Measurements from ENCODE around the gene MPP1. TPM values are rescaled to one million over a fixed set of nuclear protein-coding genes. Genes with fewer than 3 reads are reported as not detected.

Gene MPP1
- total RNA-seq, 6 experiments from 2014 or later = 17.0 to 22.7 (median 20.5) TPM

DNA sequence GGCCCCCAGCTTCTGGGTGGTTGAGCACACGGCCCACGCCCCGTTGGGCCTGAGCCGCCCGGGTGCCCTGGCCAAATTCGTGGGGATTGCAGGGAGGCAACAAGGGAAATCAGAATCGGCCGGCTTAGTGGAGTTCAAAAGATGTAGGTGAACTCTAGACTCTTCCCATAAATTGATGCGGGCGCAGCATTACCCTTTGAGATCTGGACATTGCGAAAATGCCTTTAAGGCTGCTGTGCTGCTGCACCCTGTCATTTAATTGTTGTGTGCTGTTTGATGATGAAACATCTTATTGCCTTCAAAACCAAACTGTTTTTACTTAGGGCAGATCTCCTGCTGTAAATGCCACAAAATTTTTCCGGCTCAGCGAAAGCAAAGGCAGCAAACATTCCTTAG, 409 bp upstream of the MPP1 start:
- H3K4me3 Mint-ChIP-seq = peak overlapping the region; percentile 89
- no peaks in the 10 kb centered on the region for H3K9me3 Mint-ChIP-seq
- H3K27me3 Mint-ChIP-seq (ENCODE audit: insufficient read depth) = peaks cover 6% of the 10 kb centered on the region
- DNase-seq = no peak
- peak overlapping the region; percentile 70 for H3K27ac Mint-ChIP-seq
- peaks cover 20% of the 10 kb centered on the region for H3K4me1 Mint-ChIP-seq (ENCODE audit: low read depth)
- H3K36me3 Mint-ChIP-seq (ENCODE audit: low read depth) = no peaks in the 10 kb centered on the region
- TF ChIP-seq, protein P1, sequence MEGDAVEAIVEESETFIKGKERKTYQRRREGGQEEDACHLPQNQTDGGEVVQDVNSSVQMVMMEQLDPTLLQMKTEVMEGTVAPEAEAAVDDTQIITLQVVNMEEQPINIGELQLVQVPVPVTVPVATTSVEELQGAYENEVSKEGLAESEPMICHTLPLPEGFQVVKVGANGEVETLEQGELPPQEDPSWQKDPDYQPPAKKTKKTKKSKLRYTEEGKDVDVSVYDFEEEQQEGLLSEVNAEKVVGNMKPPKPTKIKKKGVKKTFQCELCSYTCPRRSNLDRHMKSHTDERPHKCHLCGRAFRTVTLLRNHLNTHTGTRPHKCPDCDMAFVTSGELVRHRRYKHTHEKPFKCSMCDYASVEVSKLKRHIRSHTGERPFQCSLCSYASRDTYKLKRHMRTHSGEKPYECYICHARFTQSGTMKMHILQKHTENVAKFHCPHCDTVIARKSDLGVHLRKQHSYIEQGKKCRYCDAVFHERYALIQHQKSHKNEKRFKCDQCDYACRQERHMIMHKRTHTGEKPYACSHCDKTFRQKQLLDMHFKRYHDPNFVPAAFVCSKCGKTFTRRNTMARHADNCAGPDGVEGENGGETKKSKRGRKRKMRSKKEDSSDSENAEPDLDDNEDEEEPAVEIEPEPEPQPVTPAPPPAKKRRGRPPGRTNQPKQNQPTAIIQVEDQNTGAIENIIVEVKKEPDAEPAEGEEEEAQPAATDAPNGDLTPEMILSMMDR (IDR thresholded peaks at IDR 0.05) = no peak

DNA sequence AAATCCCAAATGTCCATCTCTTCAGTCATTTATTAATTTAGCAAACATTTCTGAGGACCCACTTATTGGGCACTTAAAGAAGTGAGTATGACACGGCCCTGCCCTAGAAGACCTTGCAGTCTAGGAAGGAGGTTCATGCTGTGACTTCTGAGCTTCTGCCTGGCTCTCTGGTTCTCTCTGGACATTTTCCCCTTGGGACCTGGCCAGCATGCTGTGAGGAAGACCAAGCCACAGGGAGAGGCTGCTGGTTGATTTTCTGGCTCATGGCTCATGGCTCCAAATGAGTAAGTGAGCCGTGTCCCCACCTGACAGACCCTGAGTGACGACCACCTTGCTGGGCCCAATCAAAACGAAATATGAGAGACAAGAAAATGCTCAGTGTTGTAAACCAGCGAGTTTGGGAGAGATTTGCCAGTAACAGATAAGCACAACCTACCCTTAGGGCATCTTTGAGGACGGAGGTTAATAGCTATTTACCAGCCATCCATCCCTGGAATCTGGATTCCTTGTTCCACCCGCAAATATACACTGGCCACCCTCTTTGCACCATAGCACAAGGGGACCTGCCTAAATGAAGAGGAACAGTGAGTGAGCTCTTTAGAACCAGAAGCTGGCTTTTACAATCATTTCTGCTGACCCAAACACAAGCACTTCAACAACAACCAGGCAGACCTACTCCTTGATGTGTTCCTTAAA, 876 bp downstream of the MPP1 start:
- Mint-ChIP-seq H3K4me1 (ENCODE audit: low read depth) (peaks cover 32% of the 10 kb centered on the region), H3K27me3 (ENCODE audit: insufficient read depth) (peaks cover 6% of the 10 kb centered on the region), H3K36me3 (ENCODE audit: low read depth) (no peaks in the 10 kb centered on the region), H3K27ac (peak overlapping the region; percentile 42), H3K4me3 (peak overlapping the region; percentile 89), H3K9me3 (no peaks in the 10 kb centered on the region)
- TF ChIP-seq, protein P1 (IDR thresholded peaks at IDR 0.05) = no peak
- peak; percentile 10 for DNase-seq

GRCh38 chrX:154802947-154803346, 2.3 kb downstream of the MPP1 start:
- H3K4me3 Mint-ChIP-seq = no peak overlapping the region
- H3K27me3 Mint-ChIP-seq (ENCODE audit: insufficient read depth) = no peaks in the 10 kb centered on the region; the same call in 1 of the 2 replicates
- H3K9me3 Mint-ChIP-seq = no peaks in the 10 kb centered on the region
- H3K36me3 Mint-ChIP-seq (ENCODE audit: low read depth) = no peaks in the 10 kb centered on the region
- H3K27ac Mint-ChIP-seq = no peak overlapping the region
- peaks cover 46% of the 10 kb centered on the region for H3K4me1 Mint-ChIP-seq (ENCODE audit: low read depth)
- no peak for DNase-seq
- TF ChIP-seq, protein P1 (IDR thresholded peaks at IDR 0.05) = no peak

DNA sequence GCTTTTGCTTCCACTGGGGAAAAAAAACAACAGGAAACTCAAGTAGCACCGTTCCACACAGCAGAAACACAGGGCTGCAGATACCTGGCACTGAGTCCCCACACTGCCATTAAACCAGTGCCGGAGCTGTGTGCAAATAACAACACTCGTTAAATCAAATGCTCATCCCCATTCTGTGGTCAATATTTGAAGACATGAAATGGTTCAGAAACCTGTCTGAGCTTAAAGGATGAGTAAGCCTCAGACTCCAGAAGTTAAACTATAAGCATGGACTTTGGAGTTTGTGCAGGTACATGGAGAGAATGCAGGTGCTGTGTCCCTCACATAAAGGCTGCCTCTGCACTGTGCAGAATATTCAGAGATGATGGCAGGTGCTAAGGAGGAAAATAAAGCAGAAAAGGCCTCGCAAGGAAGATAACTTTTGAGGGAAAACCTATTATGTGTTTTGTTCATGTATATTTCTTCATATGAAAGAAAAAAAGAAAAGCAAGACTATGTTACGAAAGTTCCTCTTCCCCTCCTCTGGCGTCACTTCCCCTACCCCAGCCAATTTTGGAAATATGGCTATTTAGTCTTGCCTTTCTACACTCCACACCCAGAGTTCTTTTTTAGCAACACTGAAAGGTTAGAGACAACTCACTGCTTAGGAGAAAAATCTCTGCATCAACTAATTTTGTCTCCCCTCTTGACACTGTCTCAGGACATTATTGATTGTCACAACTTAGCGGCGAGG, 4.6 kb downstream of the MPP1 start:
- DNase-seq = no peak
- Mint-ChIP-seq H3K27me3 (ENCODE audit: insufficient read depth) (peaks cover 2% of the 10 kb centered on the region; the same call in 1 of the 2 replicates), H3K27ac (peak overlapping the region; percentile 94; the same call in 1 of the 2 replicates), H3K4me3 (no peak overlapping the region), H3K36me3 (ENCODE audit: low read depth) (no peaks in the 10 kb centered on the region), H3K9me3 (no peaks in the 10 kb centered on the region), H3K4me1 (ENCODE audit: low read depth) (peaks cover 57% of the 10 kb centered on the region)
- TF ChIP-seq, protein P1 (IDR thresholded peaks at IDR 0.05) = no peak

DNA sequence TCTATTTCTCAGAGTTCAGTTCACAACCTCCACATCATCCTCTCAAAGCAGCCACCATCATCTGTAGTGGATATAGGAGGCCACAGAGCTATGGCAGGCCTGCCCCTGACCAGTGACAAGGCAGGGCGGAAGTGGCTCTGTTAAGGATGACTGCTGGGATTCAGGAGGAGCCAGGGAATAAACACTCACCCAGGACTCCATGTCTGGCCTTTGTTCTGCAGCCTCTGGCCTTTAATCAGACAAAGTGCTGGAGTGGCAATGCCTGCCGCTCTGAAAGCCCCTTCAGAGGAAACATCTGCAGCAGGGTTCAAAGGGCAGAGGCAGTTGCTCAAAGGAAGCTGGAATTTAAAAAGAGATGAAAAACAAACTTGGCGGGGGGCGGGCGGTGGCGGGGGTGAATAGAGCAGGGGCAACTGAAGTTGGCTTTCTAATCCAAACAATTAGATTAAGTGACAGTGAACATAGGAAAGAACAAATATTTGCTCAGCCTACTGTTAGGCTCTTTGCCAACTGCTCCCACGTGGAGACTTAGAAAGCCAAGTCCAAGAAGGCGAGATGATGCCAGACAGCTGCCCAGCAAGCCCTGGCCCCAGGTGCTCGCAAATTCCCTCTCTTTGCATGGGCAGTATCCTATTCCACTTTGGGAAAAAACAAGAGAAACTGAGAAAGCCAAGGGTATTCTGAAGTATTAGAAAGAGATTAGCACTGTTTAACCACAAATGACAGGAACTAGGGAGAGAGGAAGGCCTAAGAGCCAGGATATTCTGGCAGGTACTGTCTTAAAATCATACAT, 5.5 kb downstream of the MPP1 start:
- Mint-ChIP-seq H3K4me1 (ENCODE audit: low read depth) (peaks cover 55% of the 10 kb centered on the region), H3K36me3 (ENCODE audit: low read depth) (no peaks in the 10 kb centered on the region), H3K27ac (peak overlapping the region; percentile 94), H3K9me3 (no peaks in the 10 kb centered on the region), H3K27me3 (ENCODE audit: insufficient read depth) (peaks cover 2% of the 10 kb centered on the region; the same call in 1 of the 2 replicates), H3K4me3 (peak overlapping the region; percentile 13)
- TF ChIP-seq, protein P1 (IDR thresholded peaks at IDR 0.05) = no peak
- no peak for DNase-seq

All from HFFc6 (cell line).